GM23338 (cell line): ENCODE results near the gene VAV3. TPM values are rescaled to one million over a fixed set of nuclear protein-coding genes. Genes with fewer than 3 reads are reported as not detected.

Experiments used
- ATAC-seq: fragments of 200-7000 bp; cut with Tn5 transposase; 3 replicates; pipeline ENCODE4 v1.9.1; 2020
- DNase-seq: peaks from one replicate; pipeline ENCODE4 v3.0.0-alpha.2; 2015; ENCODE audit warnings: low spot score
- H2AFZ ChIP-seq: fragments of 200-600 bp; sonication (generic); 2 replicates; pipeline ENCODE4 v1.8.0; 2016; ENCODE audit warnings: antibody characterized with exemption, mild to moderate bottlenecking, moderate library complexity
- H3F3A ChIP-seq: fragments of 200-600 bp; sonication (generic); replicated peaks from 2 replicates; pipeline ENCODE4 v1.8.0; 2017; ENCODE audit warnings: antibody characterized with exemption, mixed run types, low read depth
- H3K27ac ChIP-seq: fragments of 200-600 bp; sonication (generic); 2 replicates; pipeline ENCODE4 v1.6.1; 2016; ENCODE audit warnings: low read depth
- H3K27me3 ChIP-seq: fragments of 200-600 bp; sonication (generic); 2 replicates; pipeline ENCODE4 v1.8.0; 2016; ENCODE audit warnings: mild to moderate bottlenecking, mixed run types, moderate library complexity; ENCODE audit not compliant: insufficient read depth
- H3K36me3 ChIP-seq: fragments of 200-600 bp; sonication (generic); 2 replicates; pipeline ENCODE4 v1.8.0; 2016; ENCODE audit warnings: mild to moderate bottlenecking; ENCODE audit not compliant: insufficient read depth
- H3K4me1 ChIP-seq: fragments of 200-600 bp; sonication (generic); 2 replicates; pipeline ENCODE4 v1.8.0; 2016; ENCODE audit warnings: mild to moderate bottlenecking, moderate library complexity; ENCODE audit not compliant: insufficient read depth
- H3K4me2 ChIP-seq: fragments of 200-600 bp; sonication (generic); 2 replicates; pipeline ENCODE4 v1.7.1; 2017; ENCODE audit warnings: mixed run types
- H3K4me3 ChIP-seq: fragments of 200-600 bp; sonication (generic); 2 replicates; pipeline ENCODE4 v1.6.1; 2016; ENCODE audit warnings: mixed run types
- H3K79me2 ChIP-seq: fragments of 200-600 bp; sonication (generic); replicated peaks from 2 replicates; pipeline ENCODE4 v1.8.0; 2017; ENCODE audit warnings: mild to moderate bottlenecking; ENCODE audit not compliant: insufficient read depth
- H3K9me2 ChIP-seq: fragments of 200-600 bp; sonication (generic); 2 replicates; pipeline ENCODE4 v1.8.0; 2017; ENCODE audit not compliant: insufficient read depth
- H4K20me1 ChIP-seq: fragments of 200-600 bp; sonication (generic); replicated peaks from 2 replicates; pipeline ENCODE4 v1.8.0; 2017; ENCODE audit warnings: mild to moderate bottlenecking; ENCODE audit not compliant: insufficient read depth
- H3K27ac Mint-ChIP-seq: 2 replicates; pipeline ENCODE4 v1.8.0; 2020; ENCODE audit warnings: inconsistent platforms, mild to moderate bottlenecking, moderate library complexity, mixed read lengths
- H3K27me3 Mint-ChIP-seq: 3 replicates; pipeline ENCODE4 v1.8.0; 2022; ENCODE audit warnings: low read depth, mild to moderate bottlenecking, moderate library complexity, mixed read lengths, inconsistent platforms; ENCODE audit not compliant: insufficient read depth, poor library complexity
- H3K36me3 Mint-ChIP-seq: 3 replicates; pipeline ENCODE4 v1.8.0; 2021; ENCODE audit warnings: low read depth, mild to moderate bottlenecking, inconsistent platforms, moderate library complexity, mixed read lengths
- H3K4me1 Mint-ChIP-seq: 3 replicates; pipeline ENCODE4 v1.8.0; 2020; ENCODE audit warnings: mild to moderate bottlenecking, inconsistent platforms, mixed read lengths
- H3K4me3 Mint-ChIP-seq: 3 replicates; pipeline ENCODE4 v1.8.0; 2021; ENCODE audit warnings: moderate library complexity, mild to moderate bottlenecking, inconsistent platforms, mixed read lengths
- H3K9me3 Mint-ChIP-seq: 3 replicates; pipeline ENCODE4 v1.8.0; 2020; ENCODE audit warnings: moderate library complexity, mild to moderate bottlenecking, inconsistent platforms, mixed read lengths
- CTCF ChIP-seq, 2 experiments: fragments of 200-600 bp in 1 of 2; sonication (generic) in 1 of 2; conservative IDR thresholded peaks; 2 replicates each; pipeline versions ENCODE4 v1.5.1 to v1.6.1; 2016 to 2017; ENCODE audit warnings: antibody characterized with exemption in 2 of 2, low read depth in 2 of 2, mild to moderate bottlenecking in 2 of 2, moderate library complexity in 1 of 2
- ETS1 ChIP-seq: IDR thresholded peaks from 2 replicates; pipeline ENCODE4 v1.6.1; 2016; ENCODE audit warnings: antibody characterized with exemption
- EZH2 ChIP-seq: fragments of 200-600 bp; sonication (generic); IDR thresholded peaks from one replicate; pipeline ENCODE4 v1.8.0; 2017; ENCODE audit warnings: antibody characterized with exemption, mild to moderate bottlenecking, low read depth; ENCODE audit not compliant: unreplicated experiment
- EZH2phosphoT487 ChIP-seq: fragments of 200-600 bp; sonication (generic); IDR thresholded peaks from one replicate; pipeline ENCODE4 v1.8.1; 2018; ENCODE audit warnings: antibody characterized with exemption; ENCODE audit not compliant: unreplicated experiment
- JUNB ChIP-seq: IDR thresholded peaks from one replicate; pipeline ENCODE4 v1.6.1; 2016; ENCODE audit warnings: antibody characterized with exemption; ENCODE audit not compliant: unreplicated experiment
- NANOG ChIP-seq: IDR thresholded peaks from 2 replicates; pipeline ENCODE4 v1.6.1; 2016; ENCODE audit warnings: antibody characterized with exemption, borderline replicate concordance
- REST ChIP-seq: IDR thresholded peaks from one replicate; pipeline ENCODE4 v1.6.1; 2018; ENCODE audit warnings: antibody characterized with exemption; ENCODE audit not compliant: unreplicated experiment
- ZNF114 ChIP-seq: fragments of 250-450 bp; sonication (Bioruptor Pico); IDR thresholded peaks from 2 replicates; pipeline ENCODE4 v1.5.0; 2020; ENCODE audit warnings: mild to moderate bottlenecking, moderate library complexity
- ZNF331 ChIP-seq: fragments of 250-450 bp; sonication (Bioruptor Pico); IDR thresholded peaks from 2 replicates; pipeline ENCODE4 v1.5.0; 2020; ENCODE audit warnings: low read depth, mild to moderate bottlenecking, moderate library complexity
- ZNF462 ChIP-seq: fragments of 250-450 bp; sonication (Bioruptor Pico); IDR thresholded peaks from 2 replicates; pipeline ENCODE4 v1.5.0; 2020; ENCODE audit warnings: mild to moderate bottlenecking, moderate library complexity
- polyA plus RNA-seq: library from polyadenylated mRNA; unstranded; fragments of >200 nt; fragmentation: Nextera tagmentation; extraction: Ambion mirVana; gene quantifications from 2 replicates; pipeline ENCODE4 v1.2.1, GENCODE V29; 2016
- total RNA-seq: library from RNA; depleted of rRNA; stranded (reverse); fragments of >200 nt; shearing (Covaris generic); gene quantifications from 2 replicates; pipeline ENCODE4 v1.2.3, GENCODE V29; 2014

VAV3 gene
- total and polyA plus RNA-seq, 2 experiments from 2014 or later = 3.0 to 11.3 TPM

GRCh38 chr1:107548276-107548675, 416.7 kb downstream of the VAV3 start (continued):
- TF ChIP-seq ETS1 = no peak
- no peak for TF ChIP-seq ZNF462

- ATAC-seq (no peak), DNase-seq (no peak)
- Histone ChIP-seq H3K36me3 (no peaks in the 10 kb centered on the region), H3K4me3 (no peak overlapping the region), H3K4me2 (no peak overlapping the region), H3K79me2 (no peaks in the 10 kb centered on the region), H3K9me2 (peaks cover 13% of the 10 kb centered on the region; the same call in 1 of the 2 replicates), H3K27ac (no peak overlapping the region), H4K20me1 (no peaks in the 10 kb centered on the region), H2AFZ (no peak overlapping the region), H3K27me3 (no peaks in the 10 kb centered on the region), H3F3A (no peaks in the 10 kb centered on the region), H3K4me1 (no peaks in the 10 kb centered on the region)
- Mint-ChIP-seq H3K36me3 (no peaks in the 10 kb centered on the region; the same call in 2 of the 3 replicates), H3K4me1 (no peaks in the 10 kb centered on the region), H3K4me3 (no peak overlapping the region), H3K27ac (no peak overlapping the region), H3K27me3 (no peaks in the 10 kb centered on the region), H3K9me3 (no peaks in the 10 kb centered on the region; the same call in 2 of the 3 replicates)
- TF ChIP-seq ZNF114 (CRISPR knock-in tag) (no peak), CTCF (conservative IDR thresholded peaks at IDR 0.05; ENCODE audit: low read depth in 2 of 2) (no peak), NANOG (no peak), JUNB (no peak), EZH2phosphoT487 (no peak), ETS1 (no peak), REST (no peak), EZH2 (no peak), ZNF331 (CRISPR knock-in tag) (no peak)
Observed at GRCh38 chr1:107547363-107548155, 417.4 kb downstream of the VAV3 start.
